K562 (cell line): ENCODE data around the gene MAGEC1. TPM values are rescaled to one million over a fixed set of nuclear protein-coding genes. Genes with fewer than 3 reads are reported as not detected.
A peak's percentile ranks its signal among the peaks of the same experiment; 100 is the strongest.
"Not testable (repeated sequence)": the region's sequence is repeated elsewhere in the genome, so short reads cannot be mapped to it uniquely, and the experiment has no call there.

Experiments used
- ATAC-seq: fragments of 200-7000 bp; cut with Tn5 transposase; 3 replicates; pipeline ENCODE4 v1.9.1; 2020; ENCODE audit warnings: moderate library complexity
- BruUV-seq: library from RNA; stranded (reverse); fragments of 400-500 nt; replicated peaks from 2 replicates; lab custom pipeline; 2021; lab: Mats Ljungman, UMichigan
- CTCF ChIA-PET: fragments of 300-600 bp; formaldehyde crosslinking; extraction: SDS; loops from one replicate; lab custom pipeline; 2021; ENCODE audit warnings: low intra/inter-chr PET ratio; lab: Yijun Ruan, JAX
- POLR2A ChIA-PET: fragments of 300-600, 350-650 bp; sonication (Branson Sonifier 250); formaldehyde crosslinking; extraction: SDS; loops from one replicate; lab custom pipeline; 2021; ENCODE audit warnings: antibody characterized with exemption, inconsistent platforms; lab: Yijun Ruan, JAX
- DNase-seq, 4 experiments: peaks; one replicate each; pipeline versions ENCODE4 v3.0.0 to v3.0.0-alpha.2; 2011 to 2018; ENCODE audit warnings: low spot score in 3 of 4, mixed read lengths in 3 of 4; ENCODE audit errors: extremely low read depth in 1 of 4
- FAIRE-seq: peaks from 2 replicates; lab custom pipeline; 2011; peaks lifted over from hg19 to GRCh38; lab: Jason Lieb, UNC
- H2AFZ ChIP-seq: 2 replicates; pipeline ENCODE4 v1.6.0; 2011; ENCODE audit warnings: low read depth, low read length, control low read depth, inconsistent platforms
- H3K27ac ChIP-seq: fragments of 200-600 bp; 3 replicates; pipeline ENCODE4 v1.8.0; 2011; ENCODE audit warnings: low read depth, mild to moderate bottlenecking, control low read depth, inconsistent platforms, low read length, moderate library complexity, mixed read lengths; ENCODE audit errors: extremely low read depth
- H3K27me3 ChIP-seq, 2 experiments: fragments of 300-600 bp in 1 of 2; 2 replicates in 1 of 2; 3 replicates in 1 of 2; pipeline versions ENCODE4 v1.6.0 to v1.8.0; 2011; ENCODE audit warnings: inconsistent platforms in 2 of 2, low read length in 2 of 2, mild to moderate bottlenecking in 1 of 2, mixed read lengths in 1 of 2, moderate library complexity in 1 of 2; ENCODE audit not compliant: control insufficient read depth in 2 of 2, insufficient read depth in 2 of 2
- H3K36me3 ChIP-seq: fragments of 300-600 bp; 3 replicates; pipeline ENCODE4 v1.8.0; 2011; ENCODE audit warnings: mild to moderate bottlenecking, low read length, inconsistent platforms; ENCODE audit not compliant: control insufficient read depth, insufficient read depth
- H3K4me1 ChIP-seq, 2 experiments: fragments of 200-600 bp in 1 of 2; replicated peaks in 1 of 2; 2 replicates in 1 of 2; 3 replicates in 1 of 2; pipeline versions ENCODE4 v1.5.1 to v1.8.0; 2011; ENCODE audit warnings: inconsistent platforms in 2 of 2, low read length in 2 of 2, mild to moderate bottlenecking in 1 of 2, mixed read lengths in 1 of 2, moderate library complexity in 1 of 2; ENCODE audit not compliant: control insufficient read depth in 2 of 2, insufficient read depth in 2 of 2
- H3K4me2 ChIP-seq: 2 replicates; pipeline ENCODE4 v1.6.1; 2011; ENCODE audit warnings: low read length, control low read depth, inconsistent platforms, mixed read lengths; ENCODE audit not compliant: insufficient read depth
- H3K4me3 ChIP-seq: fragments of 200-600 bp; sonication (generic), shearing (Covaris generic); 2 replicates; pipeline ENCODE4 v1.5.1; 2016; ENCODE audit warnings: control low read depth, inconsistent platforms
- H3K79me2 ChIP-seq: fragments of 200-600 bp; 3 replicates; pipeline ENCODE4 v1.8.0; 2011; ENCODE audit warnings: low read length, inconsistent platforms; ENCODE audit not compliant: control insufficient read depth, insufficient read depth
- H3K9ac ChIP-seq, 2 experiments: 2 replicates each; pipeline versions ENCODE4 v1.6.0 to v1.6.1; 2011; ENCODE audit warnings: low read depth in 2 of 2, low read length in 2 of 2, control low read depth in 1 of 2, inconsistent platforms in 1 of 2, mild to moderate bottlenecking in 1 of 2, mixed read lengths in 1 of 2; ENCODE audit not compliant: insufficient read depth in 1 of 2
- H3K9me1 ChIP-seq: one replicate; pipeline ENCODE4 v1.6.0; 2011; ENCODE audit warnings: inconsistent platforms, mild to moderate bottlenecking, low read length, moderate library complexity; ENCODE audit not compliant: control insufficient read depth, insufficient read depth
- H3K9me3 ChIP-seq: replicated peaks from 2 replicates; pipeline ENCODE4 v1.5.1; 2011; ENCODE audit warnings: low read depth, low read length, inconsistent platforms; ENCODE audit not compliant: control insufficient read depth, insufficient read depth
- H4K20me1 ChIP-seq: replicated peaks from 2 replicates; pipeline ENCODE4 v1.6.1; 2011; ENCODE audit warnings: low read length, inconsistent platforms, mixed read lengths; ENCODE audit not compliant: control insufficient read depth, insufficient read depth
- CHAMP1 ChIP-seq: fragments of 450-650 bp; IDR thresholded peaks from 2 replicates; pipeline ENCODE4 v1.6.1; 2016; ENCODE audit warnings: mild to moderate bottlenecking
- HDAC2 ChIP-seq: fragments of 450-650 bp; IDR thresholded peaks from 2 replicates; pipeline ENCODE4 v1.6.1; 2016; ENCODE audit warnings: mild to moderate bottlenecking
- MED1 ChIP-seq: sonication (generic); formaldehyde crosslinking; IDR thresholded peaks from 2 replicates; pipeline ENCODE4 v1.8.1; 2023; ENCODE audit warnings: missing genetic modification reagents, borderline replicate concordance
- RAD21 ChIP-seq, 2 experiments: fragments of 250-450 bp in 1 of 2; fragments of 450-650 bp in 1 of 2; sonication (Bioruptor Pico) in 1 of 2; formaldehyde crosslinking in 1 of 2; IDR thresholded peaks in 1 of 2; conservative IDR thresholded peaks in 1 of 2; 2 replicates each; pipeline versions ENCODE4 v1.4.0 to v1.8.0; 2020 to 2022; ENCODE audit warnings: mild to moderate bottlenecking in 2 of 2, moderate library complexity in 1 of 2
- SP2 ChIP-seq: IDR thresholded peaks from 2 replicates; pipeline ENCODE4 v1.6.1; 2011; ENCODE audit warnings: mild to moderate bottlenecking, low read depth, low read length, moderate library complexity; ENCODE audit not compliant: poor library complexity, severe bottlenecking; ENCODE audit errors: extremely low read depth
- SRSF9 ChIP-seq: fragments of 200-400 bp; formaldehyde crosslinking; IDR thresholded peaks from 2 replicates; pipeline ENCODE4 v1.6.1; 2017; ENCODE audit warnings: low read depth, low read length, borderline replicate concordance
- STAG1 ChIP-seq: sonication (generic); formaldehyde crosslinking; IDR thresholded peaks from 2 replicates; pipeline ENCODE4 v1.5.0; 2020; ENCODE audit warnings: missing genetic modification reagents, borderline replicate concordance
- WGBS: fragments of 100-300 bp; shearing (Covaris generic); methylation state at CpG from one replicate; pipeline ENCODE4 v1.1.6; 2016; ENCODE audit warnings: low coverage, mixed read lengths; ENCODE audit not compliant: insufficient coverage; ENCODE audit errors: missing lambda C conversion rate; 5-methylcytosine and 5-hydroxymethylcytosine counted together
- in situ Hi-C: fragments of 300-500 bp; cut with MboI; formaldehyde crosslinking; loops from 4 replicates; pipeline ENCODE4 v1.15.0; 2018; ENCODE audit warnings: inconsistent platforms, mixed read lengths
- intact Hi-C: fragments of 100-400 bp; cut with micrococcal nuclease; formaldehyde crosslinking; loops from 2 replicates; pipeline ENCODE4 v1.14.2; 2022
- polyA plus RNA-seq, 8 experiments: library from polyadenylated mRNA; depleted of rRNA in 4 of 8; stranded (reverse) in 5 of 8; unstranded in 3 of 8; fragments of >200 nt; fragmentation: Nextera tagmentation in 2 of 8; fragmentation: Illumina TruSeq in 1 of 8; extraction: Ambion mirVana in 2 of 8; extraction: Trizol in 1 of 8; gene quantifications; 2 replicates each; pipeline versions ENCODE4 v1.2.1 to v1.2.3, GENCODE V29; 2011 to 2014; ENCODE audit warnings: inconsistent platforms in 1 of 8, missing spikeins in 1 of 8
- total RNA-seq, 7 experiments: library from RNA; depleted of rRNA in 6 of 7; stranded (reverse); fragments of >200 nt in 6 of 7; fragmentation: Illumina TruSeq in 2 of 7; extraction: Trizol in 2 of 7; gene quantifications; 2 replicates each; pipeline versions ENCODE4 v1.2.1 to v1.2.3, GENCODE V29; 2011 to 2021; ENCODE audit warnings: low replicate concordance in 1 of 7

Gene MAGEC1
- total and polyA plus RNA-seq, 9 of the 15 experiments (the other 6 are each of a cell fraction or from before 2014, with no cell fraction given), result 5.6 to 56.6 (median 21.4) TPM

- no peak for FAIRE-seq
- H3K27me3 ChIP-seq, result no peaks in the 10 kb centered on the region
- no peak for TF ChIP-seq SP2
- TF ChIP-seq HDAC2, result no peak
- no peak for TF ChIP-seq MED1 (CRISPR knock-in tag)
- 0 out of 4 replicates have a peak, but pooled peaks of 1 of the 2 experiments have one; percentile 13 for TF ChIP-seq RAD21 (CRISPR knock-in tag; conservative IDR thresholded peaks at IDR 0.05 in 1 of 2, IDR thresholded peaks at IDR 0.05 in 1 of 2)
- no peak for TF ChIP-seq SRSF9
- no peak for TF ChIP-seq STAG1 (CRISPR knock-in tag)
- TF ChIP-seq CHAMP1, result no peak
- H3K9me3 ChIP-seq, result no peaks in the 10 kb centered on the region
- H3K36me3 ChIP-seq, result no peaks in the 10 kb centered on the region
- in situ Hi-C loops (no loop called here), intact Hi-C loops (no loop called here)
- no peaks in the 10 kb centered on the region for H3K4me1 ChIP-seq
- no TSS peak for BruUV-seq
- ChIA-PET POLR2A (no interaction called here), CTCF (no interaction called here)
- no peak overlapping the region for H3K4me2 ChIP-seq
- DNase-seq, result no peak
- H3K4me3 ChIP-seq, result no peak overlapping the region
- ATAC-seq, result no peak; the same call in 2 of the 3 replicates
- no peaks in the 10 kb centered on the region for H4K20me1 ChIP-seq
- H3K9ac ChIP-seq, result no peak overlapping the region
- H3K9me1 ChIP-seq, result no peaks in the 10 kb centered on the region
- H3K27ac ChIP-seq, result no peak overlapping the region
- WGBS, result 0% methylated on average over 4 of the region's 5 CpGs
- H2AFZ ChIP-seq, result no peak overlapping the region
- no peaks in the 10 kb centered on the region for H3K79me2 ChIP-seq
Measured at GRCh38 chrX:141879616-141880015, 24.1 kb upstream of the MAGEC1 start.

GRCh38 chrX:141888811-141889210 is 14.9 kb upstream of the MAGEC1 start:
- DNase-seq, H3K27me3 ChIP-seq, FAIRE-seq, H3K9me1 ChIP-seq, ATAC-seq, H3K4me3 ChIP-seq, H3K9ac ChIP-seq, intact Hi-C loops, H4K20me1 ChIP-seq, POLR2A ChIA-PET, H3K9me3 ChIP-seq, BruUV-seq, in situ Hi-C loops, H2AFZ ChIP-seq, H3K27ac ChIP-seq, H3K4me2 ChIP-seq, H3K4me1 ChIP-seq, CTCF ChIA-PET, H3K79me2 ChIP-seq, H3K36me3 ChIP-seq: not testable (repeated sequence)
- 2% methylated on average over 5 of the region's 5 CpGs for WGBS
